ENCODE measurements around the gene RFXANK.

GRCh38 chr19:19147344-19147743 lies 44.7 kb upstream of the RFXANK start:
- TF ChIP-seq CTCF (IDR thresholded peaks at IDR 0.05) (no peak), POLR2A (IDR thresholded peaks at IDR 0.05) (no peak)

Measured in right lobe of liver (tissue), 4 donors.